ENCODE results near the gene SPRED3. TPM values are rescaled to one million over a fixed set of nuclear protein-coding genes. Genes with fewer than 3 reads are reported as not detected.
A peak's percentile ranks its signal among the peaks of the same experiment; 100 is the strongest.

The SPRED3 gene
- total RNA-seq, 2 donors from 2014 or later = 5.3 to 10.0 TPM

- H3K27ac Mint-ChIP-seq = no peak overlapping the region
- DNase-seq = no peak
- peaks cover 4% of the 10 kb centered on the region for H3K4me1 Mint-ChIP-seq
- H3K9me3 Mint-ChIP-seq = peaks cover 8% of the 10 kb centered on the region
- no peak overlapping the region for H3K4me3 Mint-ChIP-seq
- no peak overlapping the region for H3K27ac ChIP-seq (ENCODE audit: low read depth, low read length)
- H3K9ac ChIP-seq (ENCODE audit: extremely low read depth, low read length, poor library complexity, severe bottlenecking) = no peak overlapping the region
- 72 to 79% methylated on average over 6 to 18 of the region's 18 CpGs for WGBS, 2 experiments (ENCODE audit: insufficient coverage in 1 of 2, insufficient read length in 1 of 2)
- no peaks in the 10 kb centered on the region for H3K36me3 ChIP-seq (ENCODE audit: control insufficient read depth, insufficient read depth, low read length)
- peaks cover 61% of the 10 kb centered on the region for H3K27me3 Mint-ChIP-seq (ENCODE audit: insufficient read depth)
- H3K36me3 Mint-ChIP-seq (ENCODE audit: low read depth) = no peaks in the 10 kb centered on the region
- H3K4me1 ChIP-seq (ENCODE audit: control insufficient read depth, insufficient read depth, low read length) = no peaks in the 10 kb centered on the region
- H3K9me3 ChIP-seq (ENCODE audit: control insufficient read depth, low read length) = no peaks in the 10 kb centered on the region
- no peak for TF ChIP-seq CTCF (conservative IDR thresholded peaks at IDR 0.05)
- H3K4me3 ChIP-seq (ENCODE audit: low read length) = no peak overlapping the region
- H3K27me3 ChIP-seq (ENCODE audit: control insufficient read depth, insufficient read depth, low read length, poor library complexity, severe bottlenecking) = peaks cover 51% of the 10 kb centered on the region
These were observed 29.1 kb upstream of the SPRED3 start for GRCh38 chr19:38359242-38360021.

- WGBS, 2 experiments (ENCODE audit: insufficient coverage in 1 of 2, insufficient read length in 1 of 2) = 93 to 94% methylated on average over 3 to 9 of the region's 9 CpGs
- Histone ChIP-seq H3K9me3 (ENCODE audit: control insufficient read depth, low read length) (peaks cover 7% of the 10 kb centered on the region), H3K27me3 (ENCODE audit: control insufficient read depth, insufficient read depth, low read length, poor library complexity, severe bottlenecking) (peaks cover 51% of the 10 kb centered on the region), H3K36me3 (ENCODE audit: control insufficient read depth, insufficient read depth, low read length) (no peaks in the 10 kb centered on the region), H3K4me1 (ENCODE audit: control insufficient read depth, insufficient read depth, low read length) (no peaks in the 10 kb centered on the region), H3K4me3 (ENCODE audit: low read length) (no peak overlapping the region), H3K9ac (ENCODE audit: extremely low read depth, low read length, poor library complexity, severe bottlenecking) (no peak overlapping the region), H3K27ac (ENCODE audit: low read depth, low read length) (no peak overlapping the region)
- peaks cover 18% of the 10 kb centered on the region for H3K9me3 Mint-ChIP-seq
- TF ChIP-seq CTCF (conservative IDR thresholded peaks at IDR 0.05) = no peak
- peak overlapping the region; percentile 73 for H3K4me3 Mint-ChIP-seq
- H3K36me3 Mint-ChIP-seq (ENCODE audit: low read depth) = no peaks in the 10 kb centered on the region
- DNase-seq = no peak
- no peak overlapping the region for H3K27ac Mint-ChIP-seq
- peaks cover 4% of the 10 kb centered on the region for H3K4me1 Mint-ChIP-seq
- H3K27me3 Mint-ChIP-seq (ENCODE audit: insufficient read depth) = peaks cover 61% of the 10 kb centered on the region
These were observed 28.1 kb upstream of the SPRED3 start for GRCh38 chr19:38360351-38360750.

GRCh38 chr19:38360839-38361631 lies 27.5 kb upstream of the SPRED3 start:
- no peak for DNase-seq
- Mint-ChIP-seq H3K4me3 (peak overlapping the region; percentile 73), H3K27me3 (ENCODE audit: insufficient read depth) (peaks cover 60% of the 10 kb centered on the region), H3K4me1 (peaks cover 4% of the 10 kb centered on the region), H3K9me3 (peaks cover 18% of the 10 kb centered on the region), H3K27ac (no peak overlapping the region), H3K36me3 (ENCODE audit: low read depth) (no peaks in the 10 kb centered on the region)
- Histone ChIP-seq H3K9ac (ENCODE audit: extremely low read depth, low read length, poor library complexity, severe bottlenecking) (no peak overlapping the region), H3K9me3 (ENCODE audit: control insufficient read depth, low read length) (peaks cover 7% of the 10 kb centered on the region), H3K4me3 (ENCODE audit: low read length) (peak overlapping the region; percentile 84), H3K4me1 (ENCODE audit: control insufficient read depth, insufficient read depth, low read length) (no peaks in the 10 kb centered on the region), H3K27ac (ENCODE audit: low read depth, low read length) (no peak overlapping the region), H3K27me3 (ENCODE audit: control insufficient read depth, insufficient read depth, low read length, poor library complexity, severe bottlenecking) (peaks cover 50% of the 10 kb centered on the region), H3K36me3 (ENCODE audit: control insufficient read depth, insufficient read depth, low read length) (no peaks in the 10 kb centered on the region)
- TF ChIP-seq CTCF (conservative IDR thresholded peaks at IDR 0.05) = no peak
- 32% methylated on average over 9 to 23 of the region's 23 CpGs for WGBS, 2 experiments (ENCODE audit: insufficient coverage in 1 of 2, insufficient read length in 1 of 2)
